NCI-H748 treated with DMSO at 0.1 percent for 48 hours (cell line): Measurements from ENCODE around the gene LPIN2.
"Not testable (repeated sequence)": the region's sequence is repeated elsewhere in the genome, so short reads cannot be mapped to it uniquely, and the experiment has no call there.

Source experiments
- DNase-seq: peaks from one replicate; lab custom pipeline; 2025; lab: John Stamatoyannopoulos, UW

LPIN2 gene

DNA sequence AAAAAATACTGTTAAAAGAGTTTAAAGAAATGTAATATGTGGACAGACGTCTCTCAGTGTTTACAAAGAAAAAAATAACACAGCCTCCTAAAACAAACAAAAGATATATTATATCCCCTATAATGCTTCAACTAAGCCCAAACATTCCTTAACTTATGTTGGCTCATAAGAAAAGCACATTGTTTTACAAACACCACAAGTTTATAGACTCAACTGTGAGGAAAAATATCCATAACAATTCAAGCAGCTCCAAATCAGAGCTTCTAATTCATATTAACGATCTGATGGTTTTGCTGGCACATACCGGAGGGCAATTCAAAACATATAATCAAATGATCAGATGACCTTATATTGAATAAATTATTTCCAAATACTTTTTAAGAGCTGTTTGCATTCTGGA is 5.5 kb downstream of the LPIN2 start:
- no peak for DNase-seq

DNA sequence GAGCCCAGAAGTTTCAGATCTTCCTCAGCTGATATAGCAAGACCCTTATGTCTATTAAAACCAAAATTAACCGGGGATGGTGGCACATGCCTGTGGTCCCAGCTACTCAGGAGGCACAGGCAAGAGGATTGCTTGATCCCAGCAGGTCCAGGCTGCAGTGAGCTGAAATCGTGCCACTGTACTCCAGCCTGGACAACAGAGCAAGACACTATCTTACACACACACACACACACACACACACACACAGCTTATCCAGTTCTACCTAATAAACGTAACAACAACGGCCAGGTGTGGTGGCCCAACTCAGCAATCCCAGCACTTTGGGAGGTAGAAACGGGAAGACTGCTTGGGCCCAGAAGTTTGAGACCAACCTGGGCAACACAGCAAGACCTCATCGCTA is 7.5 kb downstream of the LPIN2 start:
- no peak for DNase-seq

DNA sequence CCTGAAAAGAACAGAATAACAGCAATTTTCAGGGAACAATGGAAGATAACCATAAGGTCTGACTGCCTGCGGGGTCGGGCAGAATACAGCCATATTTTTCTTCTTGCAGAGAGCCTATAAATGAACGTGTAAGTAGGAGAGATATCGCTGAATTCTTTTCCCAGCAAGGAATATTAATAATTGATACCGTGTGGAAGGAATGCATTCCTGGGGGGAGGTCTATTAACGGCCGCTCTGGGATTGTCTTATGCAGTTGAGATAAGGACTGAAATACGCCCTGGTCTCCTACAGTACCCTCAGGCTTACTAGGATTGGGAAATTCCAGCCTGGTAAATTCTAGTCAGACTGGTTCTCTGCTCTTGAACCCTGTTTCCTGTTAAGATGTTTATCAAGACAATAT is 9.2 kb downstream of the LPIN2 start:
- DNase-seq = not testable (repeated sequence)

DNA sequence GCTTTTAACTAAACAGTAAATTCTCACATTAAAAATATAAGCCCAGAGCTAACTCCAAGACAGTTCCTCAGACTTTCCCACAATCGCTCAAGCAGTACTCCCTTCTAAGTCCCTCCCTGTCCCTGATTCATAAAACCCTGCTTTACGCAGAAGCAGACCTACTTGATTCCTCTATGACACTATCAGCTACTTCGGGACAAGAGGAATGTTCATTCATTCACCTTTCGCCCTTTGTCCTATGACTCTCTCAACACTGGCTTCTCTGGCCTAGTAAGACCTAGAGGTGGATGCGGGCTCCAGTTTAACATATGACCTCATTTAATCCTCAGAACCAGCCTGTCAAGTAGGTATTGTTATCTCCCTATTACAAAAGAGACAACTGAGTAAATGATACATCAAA is 10.2 kb downstream of the LPIN2 start:
- DNase-seq = no peak

DNA sequence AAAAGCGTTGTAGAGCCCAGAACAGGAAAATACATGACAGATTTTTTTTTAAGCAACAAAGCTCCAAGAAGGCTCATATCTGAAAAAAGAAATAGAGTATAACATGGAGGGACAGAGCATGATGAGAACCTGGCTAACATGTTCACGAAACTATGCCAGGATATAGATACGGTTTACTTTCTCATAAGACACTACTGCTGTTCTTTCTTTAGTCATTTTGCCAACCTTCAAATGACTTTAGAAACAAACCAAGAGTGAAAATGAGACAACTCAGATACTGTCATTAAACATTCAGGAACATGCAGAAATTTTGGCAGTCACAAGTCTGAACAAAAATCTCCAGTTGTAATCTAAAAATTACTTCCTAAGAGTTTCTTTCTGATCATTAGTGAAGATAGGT is 14.3 kb downstream of the LPIN2 start:
- DNase-seq = no peak

DNA sequence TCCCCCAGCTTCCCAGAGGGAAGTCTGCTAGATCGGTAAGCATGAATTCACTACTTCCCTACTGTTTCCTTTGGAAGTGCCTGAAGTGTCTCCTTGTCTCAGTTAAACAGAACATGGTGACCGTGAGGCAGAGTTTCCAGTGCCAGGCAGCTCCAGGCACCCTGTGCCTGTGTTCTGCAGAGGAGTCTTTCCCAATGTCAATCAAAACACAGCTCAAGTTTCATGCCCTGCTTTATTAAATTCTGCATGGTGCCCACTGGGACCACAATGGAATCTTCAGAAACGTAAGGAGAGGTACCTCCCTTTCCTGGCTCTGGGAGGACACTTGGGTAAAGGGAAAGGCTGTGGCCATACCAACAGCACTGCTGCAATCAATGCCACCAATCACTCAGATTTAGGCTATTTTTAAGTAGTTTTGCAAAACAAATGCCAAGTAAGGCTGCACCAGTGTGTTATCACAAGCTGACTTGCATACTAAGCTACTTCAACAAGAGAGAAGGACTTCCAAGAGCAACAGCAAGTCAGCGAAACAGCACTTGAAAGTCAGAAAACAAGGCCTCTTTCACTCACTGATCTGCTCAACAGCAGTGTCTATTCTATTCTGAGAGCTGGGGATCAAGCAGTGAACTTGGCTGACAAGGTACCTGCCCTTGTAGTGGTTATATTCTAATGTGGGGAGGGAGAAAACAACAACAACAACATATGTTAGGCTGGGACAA is 14.9 kb downstream of the LPIN2 start:
- DNase-seq = no peak

DNA sequence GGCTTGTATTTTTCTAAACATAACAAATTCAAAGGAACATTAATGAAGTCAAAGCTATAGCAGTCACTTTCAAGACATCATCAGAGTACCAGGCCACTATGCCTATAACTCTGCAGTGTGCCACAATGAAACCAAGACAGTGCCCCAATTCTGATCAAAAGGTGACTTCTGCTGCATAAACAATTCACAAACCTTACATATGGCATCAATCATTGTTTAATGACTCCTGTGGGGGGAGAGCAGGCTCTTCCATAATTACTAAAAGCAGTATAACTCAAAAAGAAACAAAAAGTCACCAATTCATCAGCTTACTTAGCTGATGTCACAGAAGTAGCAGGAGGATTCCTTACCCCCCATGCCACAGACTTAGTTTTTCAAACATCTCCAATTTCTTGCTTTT is 15.5 kb downstream of the LPIN2 start:
- DNase-seq = no peak

DNA sequence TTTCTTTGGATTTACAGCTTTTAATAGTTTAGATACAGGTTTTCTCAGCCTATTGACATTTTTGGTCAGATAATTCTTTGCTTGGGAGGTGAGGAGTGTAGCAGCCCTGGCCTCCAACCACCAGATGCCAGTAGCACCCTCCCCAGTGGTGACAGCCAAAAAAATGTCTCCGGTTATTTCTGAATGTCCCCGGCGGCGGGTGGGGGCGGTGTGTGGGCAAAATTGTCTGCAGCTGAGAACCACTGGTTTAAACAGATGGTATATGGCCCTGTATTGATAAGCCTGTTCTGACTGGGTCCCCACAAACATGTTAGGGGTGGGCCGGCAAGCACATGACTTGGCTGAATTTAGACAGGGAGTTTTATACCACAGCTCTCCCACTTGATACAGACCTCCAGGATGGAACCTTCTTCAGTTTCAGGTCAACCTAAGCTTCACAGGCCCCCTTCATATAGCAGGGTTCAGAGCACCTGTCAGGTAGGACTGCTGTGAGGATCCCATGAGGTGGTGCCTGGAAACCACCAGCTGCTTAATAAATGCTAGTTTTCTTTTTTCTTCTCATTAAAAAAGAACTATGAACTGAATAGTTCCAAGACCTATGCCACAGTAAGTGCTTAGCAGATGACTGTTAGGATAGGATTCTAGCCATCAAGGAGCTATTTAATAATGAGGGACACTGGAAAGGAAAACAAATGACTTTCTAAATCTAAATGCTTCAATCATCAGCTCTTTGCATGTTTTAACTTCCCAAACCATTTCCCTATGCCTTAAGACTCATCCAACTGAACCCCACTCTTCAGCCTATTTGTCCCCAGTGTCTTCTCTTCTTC is 18.1 kb downstream of the LPIN2 start:
- no peak for DNase-seq

DNA sequence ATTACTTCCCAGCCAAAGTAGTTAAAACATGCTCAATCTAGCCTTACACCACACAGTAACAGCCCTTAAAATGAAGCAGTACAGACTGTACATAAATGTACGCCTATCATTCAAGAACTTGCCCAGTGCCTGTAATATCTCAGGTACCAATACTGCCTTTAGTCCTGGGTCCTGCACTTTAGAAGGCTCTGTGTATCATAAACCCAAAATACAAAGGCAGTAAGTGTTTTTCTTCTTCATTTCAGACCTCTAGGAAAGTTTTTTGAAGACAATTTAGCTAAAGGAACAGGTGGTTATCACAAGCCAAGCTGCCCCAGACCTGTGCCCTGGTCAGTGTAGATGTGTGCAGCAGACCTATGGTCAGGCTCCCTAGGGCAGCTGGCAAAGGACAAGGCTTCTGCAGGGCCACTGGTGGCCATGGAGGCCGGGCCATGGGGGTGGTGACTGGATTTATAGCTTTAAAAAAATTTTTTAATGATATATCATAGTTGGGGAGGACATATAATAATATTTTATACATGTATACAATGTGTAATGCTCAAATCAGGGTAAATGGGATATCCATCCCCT is 18.8 kb downstream of the LPIN2 start:
- DNase-seq = no peak

DNA sequence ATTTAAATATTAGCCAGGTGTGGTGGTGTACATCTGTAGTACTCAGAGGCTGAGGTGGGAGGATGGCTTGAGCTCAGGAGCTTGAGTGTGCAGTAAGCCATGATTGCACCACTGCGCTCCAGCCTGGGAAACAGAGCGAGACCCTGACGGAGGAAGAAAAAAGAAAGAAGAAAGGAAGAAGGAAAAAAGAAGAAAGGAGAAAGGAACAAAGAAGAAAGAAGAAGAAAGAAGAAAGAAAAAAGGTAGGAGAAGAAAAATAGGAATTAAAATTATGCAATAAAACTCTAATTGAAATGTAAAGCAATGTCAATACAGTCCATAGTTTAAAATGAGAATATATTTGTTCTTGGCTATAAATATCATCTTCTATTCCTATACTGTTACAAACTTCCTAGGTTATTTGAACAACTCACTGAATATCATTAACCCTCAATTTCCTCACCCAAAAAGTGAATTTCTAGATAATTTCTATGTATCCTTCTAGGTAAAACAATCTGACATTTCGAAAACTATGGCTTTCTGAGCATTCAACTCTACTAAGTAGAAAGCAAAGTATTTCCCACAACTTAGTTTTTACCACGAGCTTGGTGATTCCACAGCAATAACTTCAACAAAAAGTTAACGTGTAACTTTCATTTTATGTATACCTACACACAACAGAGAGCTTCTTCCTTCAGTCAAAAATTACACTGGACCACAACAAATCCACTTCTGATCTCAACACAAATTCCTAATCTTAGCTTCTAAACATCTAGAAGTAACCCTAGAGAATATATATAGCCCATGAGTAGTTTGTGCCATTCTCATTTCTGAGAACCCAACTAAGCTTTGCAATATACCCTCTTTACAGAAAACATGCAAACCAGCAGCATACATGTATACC is 19.7 kb downstream of the LPIN2 start:
- DNase-seq = no peak

DNA sequence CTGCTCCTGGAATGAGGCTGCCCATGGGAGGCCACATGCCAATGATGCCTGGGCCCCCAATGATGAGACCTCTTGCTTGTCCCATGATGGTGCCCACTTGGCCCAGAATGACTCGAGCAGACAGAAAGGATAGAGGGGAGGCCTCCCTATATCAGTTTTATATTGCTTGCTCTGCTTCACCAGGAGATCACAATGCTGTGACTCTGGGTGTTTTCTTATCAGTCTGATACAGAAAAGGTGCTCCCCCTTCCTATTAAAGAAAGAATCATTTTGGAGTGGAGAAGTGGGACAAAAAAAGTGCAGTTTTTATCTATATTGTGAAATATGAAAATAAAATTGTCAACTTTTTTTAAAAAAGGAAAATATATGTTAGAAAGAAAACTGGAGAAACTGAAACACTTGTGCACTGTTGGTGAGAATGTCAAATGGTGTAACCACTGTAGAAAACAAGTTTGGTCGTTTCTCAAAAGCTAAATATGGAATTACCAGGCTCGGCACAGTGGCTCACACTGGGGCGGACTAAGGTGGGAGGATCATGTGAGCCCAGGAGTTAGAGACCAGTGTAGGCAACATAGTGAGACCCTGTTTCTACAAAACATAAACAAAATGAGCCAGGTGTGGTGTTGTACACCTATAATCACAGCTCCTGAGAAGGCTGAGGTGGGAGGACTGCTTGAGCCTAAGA is 21.8 kb downstream of the LPIN2 start:
- no peak for DNase-seq

DNA sequence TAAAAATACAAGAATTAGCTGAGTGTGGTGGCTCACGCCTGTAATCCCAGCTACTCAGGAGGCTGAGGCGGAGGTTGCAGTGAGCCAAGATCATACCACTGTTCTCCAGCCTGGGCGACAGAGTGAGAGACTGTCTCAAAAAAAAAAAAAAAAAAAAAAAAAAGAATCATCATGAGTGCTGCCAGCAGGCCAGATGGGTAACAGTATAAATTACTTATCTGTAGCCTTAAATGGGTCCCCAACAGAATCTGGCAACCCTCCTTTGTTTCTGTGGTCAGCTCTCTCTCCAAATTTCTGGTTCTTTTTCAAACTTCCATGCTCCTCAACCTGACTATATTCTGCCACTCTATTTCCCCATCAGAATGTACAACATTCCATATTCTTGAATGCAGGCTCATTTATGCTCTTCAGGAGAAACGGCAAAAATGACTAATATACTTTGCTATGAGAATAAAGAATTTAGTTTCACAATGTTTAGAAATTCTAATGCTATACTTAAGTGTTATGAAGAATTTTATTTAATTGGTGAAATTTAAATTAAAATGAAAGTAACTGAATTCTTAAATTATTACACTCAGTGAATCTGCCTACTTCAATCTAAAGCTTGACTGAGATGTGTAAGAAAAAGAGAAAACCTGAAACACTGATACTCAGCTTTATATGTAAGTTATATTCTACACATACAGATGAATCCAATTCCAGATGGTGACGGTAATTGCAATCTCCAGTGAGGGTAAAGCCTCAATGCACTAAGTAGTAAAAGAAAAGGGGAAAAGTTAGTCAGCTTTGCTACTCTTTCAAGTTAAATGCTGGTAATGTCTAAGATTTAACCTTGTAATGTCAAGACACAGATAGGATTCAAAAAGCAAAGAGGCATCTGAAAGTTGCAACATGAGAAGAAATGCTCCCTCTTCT is 24.8 kb downstream of the LPIN2 start:
- DNase-seq = no peak

DNA sequence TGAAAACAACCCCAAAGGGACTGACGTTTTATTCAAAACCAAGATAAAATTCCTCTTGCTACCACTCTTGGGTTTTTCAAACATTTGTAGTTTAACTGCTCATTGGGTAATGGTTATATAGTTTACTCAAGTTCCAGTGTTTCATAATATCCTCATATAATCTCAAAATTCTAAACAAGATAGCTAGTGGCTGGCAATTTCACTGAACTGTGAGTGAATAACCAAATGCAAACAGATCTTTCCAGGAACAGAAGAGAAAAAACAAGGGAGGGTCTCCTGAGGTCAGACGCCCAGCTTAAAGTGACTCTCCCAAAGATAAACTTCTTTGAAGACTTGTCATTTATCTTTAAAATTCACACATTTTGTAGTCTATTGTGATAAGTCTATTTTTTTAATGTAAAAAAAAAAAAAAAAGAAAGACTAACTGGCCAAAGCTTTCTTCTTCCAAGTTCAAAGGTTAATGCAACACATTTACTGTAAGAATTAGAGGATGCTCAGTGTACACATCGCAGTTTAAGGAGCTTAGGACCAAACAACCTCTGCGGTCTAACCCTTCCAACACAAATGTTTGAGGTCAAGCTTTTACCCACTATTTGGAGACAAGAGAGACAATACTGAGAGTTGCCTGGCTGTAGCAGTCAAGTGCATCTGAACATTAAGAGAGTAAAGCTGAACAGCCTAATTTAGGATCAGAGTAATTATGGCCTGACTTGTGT is 26.6 kb downstream of the LPIN2 start:
- DNase-seq = no peak

DNA sequence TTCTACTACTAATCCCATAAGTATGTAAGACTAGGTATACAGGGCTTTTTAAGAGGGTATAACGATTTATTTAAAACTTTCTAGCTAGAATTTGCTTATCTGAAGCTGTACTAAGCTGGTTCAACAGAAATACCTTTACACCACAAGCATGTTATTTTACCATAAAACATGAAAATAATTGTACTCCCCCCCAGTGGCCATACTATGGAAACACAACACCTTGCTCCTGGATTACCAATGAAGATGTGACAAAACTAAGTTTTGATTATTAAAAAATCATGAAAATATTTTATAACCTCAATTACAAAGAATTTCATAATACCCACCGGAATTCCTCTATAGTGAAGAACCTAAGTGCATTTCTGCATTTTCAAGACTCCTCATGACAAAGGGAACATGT is 27.3 kb downstream of the LPIN2 start:
- no peak for DNase-seq

DNA sequence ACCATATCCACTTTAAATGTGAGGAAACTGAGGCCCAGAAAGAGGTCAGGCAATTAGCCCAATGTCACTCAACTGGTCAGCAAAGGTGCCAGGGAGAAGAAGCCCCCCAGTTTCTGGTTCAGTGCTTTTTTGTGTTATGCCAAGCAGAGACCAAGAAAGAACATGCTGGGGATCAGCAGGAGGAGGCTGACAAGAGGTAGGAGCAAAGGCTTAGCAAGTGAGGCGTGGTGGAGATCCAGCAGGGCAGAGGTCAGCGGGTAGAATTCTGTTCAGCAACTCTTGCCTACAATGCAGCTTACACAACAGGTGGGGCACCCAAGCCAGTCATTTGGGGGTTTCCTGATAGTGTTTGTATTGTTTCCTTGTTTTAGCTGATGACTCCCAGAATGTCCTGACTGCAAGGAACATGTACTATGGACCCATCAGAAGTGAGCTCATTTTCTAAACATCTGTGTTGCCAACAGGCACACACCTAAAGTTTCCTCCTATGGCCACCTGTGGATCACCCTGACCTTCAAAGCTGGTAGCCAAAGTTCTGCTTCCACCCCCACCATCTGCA is 28.2 kb downstream of the LPIN2 start:
- no peak for DNase-seq

DNA sequence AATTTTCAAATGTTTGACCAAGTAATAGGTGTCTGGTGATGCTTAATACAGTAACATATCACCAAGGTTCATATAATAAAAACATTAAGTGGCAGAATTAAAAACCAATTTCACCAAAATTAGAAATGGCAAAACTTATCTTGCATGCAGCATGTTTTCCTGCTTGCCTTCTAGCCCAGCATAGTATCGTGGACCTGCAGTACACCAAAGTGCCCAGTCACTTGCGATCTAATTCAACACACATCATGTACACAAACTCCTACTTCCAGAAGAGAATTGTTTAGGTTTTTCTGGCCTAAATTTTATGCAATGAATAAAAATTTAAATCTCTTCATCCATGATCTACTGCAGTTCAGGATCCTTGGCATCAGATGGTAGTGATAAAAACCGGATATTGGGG is 28.9 kb downstream of the LPIN2 start:
- no peak for DNase-seq

DNA sequence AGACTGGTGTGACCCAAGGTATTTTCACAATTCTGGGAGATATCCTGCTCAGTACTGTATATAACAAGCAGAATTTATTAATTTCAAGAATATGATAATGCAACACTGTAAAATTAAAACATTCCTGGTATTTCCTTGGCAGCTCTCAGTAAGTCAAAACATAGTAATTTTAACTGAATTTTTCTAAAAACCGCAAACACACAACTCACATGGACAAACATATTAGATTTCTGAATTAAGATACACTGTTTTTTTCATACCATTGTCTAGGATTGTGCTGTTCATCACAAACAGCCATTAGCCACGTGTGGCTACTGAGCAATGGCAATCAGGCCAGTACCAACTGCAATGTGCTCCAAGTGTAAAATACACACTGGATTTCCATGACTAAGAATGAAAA is 29.6 kb downstream of the LPIN2 start:
- DNase-seq = no peak

DNA sequence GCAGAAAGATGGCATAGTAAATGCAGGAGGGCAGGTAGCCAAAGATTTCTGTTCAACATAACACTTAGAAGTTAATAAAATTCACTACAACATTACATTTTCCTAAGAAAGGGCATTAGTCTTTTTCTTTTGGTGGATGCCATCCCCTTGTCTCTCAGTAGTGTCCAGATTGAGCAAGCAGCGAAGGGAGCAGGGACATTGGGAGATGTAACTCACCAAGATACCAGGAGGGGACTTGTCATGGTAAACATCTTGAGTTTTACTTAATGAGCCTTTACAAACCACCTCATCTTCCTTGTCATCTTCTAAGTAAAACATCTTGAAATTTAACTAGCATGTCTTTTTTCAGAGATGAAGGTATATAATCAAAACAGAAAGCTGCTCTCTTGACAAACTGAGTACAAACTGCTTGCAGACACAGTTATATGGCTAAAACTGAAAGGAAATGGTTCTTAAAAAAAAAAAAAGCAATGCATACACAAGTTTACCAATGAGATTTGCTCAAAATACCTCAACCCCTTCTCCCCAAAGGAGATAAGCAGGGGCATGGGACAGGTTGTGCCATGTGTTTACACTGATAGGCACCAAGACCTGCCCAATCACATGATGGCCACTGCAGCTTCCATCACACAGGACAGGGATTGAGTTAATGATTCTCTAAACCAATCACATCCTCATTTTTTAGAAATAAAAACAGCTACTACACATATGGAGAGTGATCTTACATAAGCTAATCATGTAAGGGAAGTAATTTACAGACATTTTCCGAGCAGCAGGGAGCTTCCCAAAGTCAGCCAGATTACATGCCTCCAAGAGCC is 30.3 kb downstream of the LPIN2 start:
- DNase-seq = no peak

DNA sequence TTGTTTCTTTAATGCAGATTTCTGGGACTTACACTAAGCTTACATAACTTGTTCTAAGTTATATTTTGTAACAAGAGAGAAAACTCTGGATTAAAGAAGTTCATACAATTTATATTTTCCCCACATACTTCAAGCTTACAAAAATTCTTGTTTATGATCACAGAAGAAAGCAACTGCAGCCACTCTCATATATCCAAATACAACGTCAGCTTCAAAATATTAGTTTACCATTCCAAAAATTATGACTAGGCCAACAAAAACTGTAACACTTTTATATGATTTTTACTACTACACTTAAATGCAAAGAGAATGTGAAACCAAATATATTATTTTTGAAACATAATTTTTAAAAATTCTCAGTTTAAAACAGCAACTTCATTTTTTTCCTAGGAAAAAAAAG is 30.9 kb downstream of the LPIN2 start:
- DNase-seq = no peak
